Spinal cord (tissue), 10 donors: Measurements from ENCODE around the gene UBE2Z. TPM values are rescaled to one million over a fixed set of nuclear protein-coding genes. Genes with fewer than 3 reads are reported as not detected.
A peak's percentile ranks its signal among the peaks of the same experiment; 100 is the strongest.

Experiments used
- DNase-seq, 6 donors: peaks; one replicate each; pipeline versions ENCODE4 v3.0.0 to v3.0.0-alpha.2; 2013 to 2015; ENCODE audit warnings: low spot score in 6 of 6, low read depth in 4 of 6
- H3K27ac ChIP-seq: one replicate; pipeline ENCODE4 v1.5.1; 2013; ENCODE audit warnings: low read depth, low read length, control low read depth
- H3K27me3 ChIP-seq: one replicate; pipeline ENCODE4 v1.6.1; 2013; ENCODE audit warnings: low read length; ENCODE audit not compliant: control insufficient read depth, insufficient read depth
- H3K36me3 ChIP-seq: one replicate; pipeline ENCODE4 v1.6.1; 2013; ENCODE audit warnings: low read length; ENCODE audit not compliant: control insufficient read depth, insufficient read depth
- H3K4me1 ChIP-seq: one replicate; pipeline ENCODE4 v1.6.1; 2013; ENCODE audit warnings: low read length; ENCODE audit not compliant: control insufficient read depth, insufficient read depth
- H3K4me3 ChIP-seq: one replicate; pipeline ENCODE4 v1.5.1; 2013; ENCODE audit warnings: low read depth, low read length, control low read depth
- H3K9me3 ChIP-seq: one replicate; pipeline ENCODE4 v1.6.1; 2013; ENCODE audit warnings: low read length; ENCODE audit not compliant: control insufficient read depth, insufficient read depth
- WGBS: methylation state at CpG from one replicate; pipeline ENCODE4 v1.1.5; 2013; ENCODE audit warnings: missing lambda C conversion rate; ENCODE audit not compliant: insufficient coverage; 5-methylcytosine and 5-hydroxymethylcytosine counted together
- polyA plus RNA-seq, 2 donors: library from polyadenylated mRNA; unstranded; fragments of 120-200 nt; gene quantifications; one replicate each; pipeline ENCODE4 v1.2.1, GENCODE V29; 2013; ENCODE audit not compliant: insufficient read length in 2 of 2
- total RNA-seq, 2 donors: library from RNA; depleted of rRNA in 1 of 2; stranded (reverse); fragments of 120-200 nt in 1 of 2; fragments of >200 nt in 1 of 2; gene quantifications; one replicate each; pipeline versions ENCODE4 v1.2.3 to v1.2.4, GENCODE V29; 2013 to 2014
- donor health status: healthy.

UBE2Z gene
- total and polyA plus RNA-seq, 4 donors = 54.1 to 89.3 (median 73.0) TPM

DNA sequence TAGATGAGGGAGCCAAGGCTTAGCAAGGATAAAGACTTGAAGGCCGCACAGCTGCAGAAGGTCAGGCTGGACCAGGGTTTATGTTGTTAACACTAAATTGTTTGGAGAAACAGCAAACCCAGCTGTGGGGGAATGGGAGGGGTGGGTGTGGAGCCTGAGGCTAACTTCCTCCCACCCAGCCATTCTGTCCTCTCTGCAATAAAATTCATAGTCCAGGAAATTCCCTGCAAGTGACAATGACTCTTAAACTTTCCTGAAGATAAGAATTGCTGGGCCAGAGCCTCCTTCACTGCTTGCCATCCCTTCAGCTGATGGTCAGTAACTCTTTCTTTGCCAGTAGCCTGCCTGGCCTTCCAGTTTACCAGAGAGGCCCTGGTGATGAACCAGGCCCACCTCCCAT, 35.0 kb upstream of the UBE2Z start:
- Histone ChIP-seq H3K9me3 (no peaks in the 10 kb centered on the region), H3K27me3 (no peaks in the 10 kb centered on the region), H3K27ac (no peak overlapping the region), H3K4me3 (no peak overlapping the region), H3K36me3 (no peaks in the 10 kb centered on the region), H3K4me1 (no peaks in the 10 kb centered on the region)
- DNase-seq = peak in 1 of 6 donors; percentile 49
- no CpG with 5 or more reads among the region's 1 CpG for WGBS

DNA sequence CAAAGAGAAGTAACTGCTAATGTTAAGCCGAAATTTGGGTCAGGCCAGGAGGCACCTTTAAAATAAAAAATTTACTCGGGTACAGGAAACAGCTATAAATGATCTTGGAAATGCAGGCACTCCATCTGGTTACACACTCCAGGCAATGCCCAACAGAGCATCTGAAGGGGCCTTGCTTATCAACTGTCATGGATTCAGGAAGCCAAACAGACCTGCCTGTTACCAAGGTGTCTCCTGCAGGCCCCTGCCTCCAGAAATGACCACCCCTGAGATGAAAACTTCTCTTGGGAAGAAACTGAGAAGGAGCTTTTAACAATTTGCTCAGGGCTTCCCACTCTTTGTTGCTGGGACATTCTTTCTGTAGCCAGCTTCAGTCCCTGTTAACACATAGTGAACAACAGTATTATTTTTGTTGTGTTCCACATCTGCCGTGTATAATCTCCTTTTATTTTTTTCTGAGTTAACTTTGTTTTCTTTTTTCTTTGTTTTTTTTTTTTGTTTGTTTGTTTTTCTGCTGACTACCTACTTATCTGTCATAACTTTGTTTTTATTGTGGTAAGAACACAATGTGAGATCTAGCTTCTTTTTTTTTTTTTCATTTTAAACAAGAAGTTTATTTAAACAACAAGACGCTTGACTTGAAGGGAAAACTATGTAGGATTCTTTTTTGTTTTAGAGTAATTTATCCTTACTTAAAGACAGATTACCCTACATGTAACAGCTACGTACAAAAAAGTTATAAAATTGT, 34.3 kb upstream of the UBE2Z start:
- DNase-seq = no peak
- 80% methylated on average over 2 of the region's 5 CpGs for WGBS
- H3K27ac ChIP-seq = no peak overlapping the region
- no peak overlapping the region for H3K4me3 ChIP-seq
- H3K36me3 ChIP-seq = no peaks in the 10 kb centered on the region
- no peaks in the 10 kb centered on the region for H3K27me3 ChIP-seq
- H3K9me3 ChIP-seq = no peaks in the 10 kb centered on the region
- H3K4me1 ChIP-seq = no peaks in the 10 kb centered on the region

DNA sequence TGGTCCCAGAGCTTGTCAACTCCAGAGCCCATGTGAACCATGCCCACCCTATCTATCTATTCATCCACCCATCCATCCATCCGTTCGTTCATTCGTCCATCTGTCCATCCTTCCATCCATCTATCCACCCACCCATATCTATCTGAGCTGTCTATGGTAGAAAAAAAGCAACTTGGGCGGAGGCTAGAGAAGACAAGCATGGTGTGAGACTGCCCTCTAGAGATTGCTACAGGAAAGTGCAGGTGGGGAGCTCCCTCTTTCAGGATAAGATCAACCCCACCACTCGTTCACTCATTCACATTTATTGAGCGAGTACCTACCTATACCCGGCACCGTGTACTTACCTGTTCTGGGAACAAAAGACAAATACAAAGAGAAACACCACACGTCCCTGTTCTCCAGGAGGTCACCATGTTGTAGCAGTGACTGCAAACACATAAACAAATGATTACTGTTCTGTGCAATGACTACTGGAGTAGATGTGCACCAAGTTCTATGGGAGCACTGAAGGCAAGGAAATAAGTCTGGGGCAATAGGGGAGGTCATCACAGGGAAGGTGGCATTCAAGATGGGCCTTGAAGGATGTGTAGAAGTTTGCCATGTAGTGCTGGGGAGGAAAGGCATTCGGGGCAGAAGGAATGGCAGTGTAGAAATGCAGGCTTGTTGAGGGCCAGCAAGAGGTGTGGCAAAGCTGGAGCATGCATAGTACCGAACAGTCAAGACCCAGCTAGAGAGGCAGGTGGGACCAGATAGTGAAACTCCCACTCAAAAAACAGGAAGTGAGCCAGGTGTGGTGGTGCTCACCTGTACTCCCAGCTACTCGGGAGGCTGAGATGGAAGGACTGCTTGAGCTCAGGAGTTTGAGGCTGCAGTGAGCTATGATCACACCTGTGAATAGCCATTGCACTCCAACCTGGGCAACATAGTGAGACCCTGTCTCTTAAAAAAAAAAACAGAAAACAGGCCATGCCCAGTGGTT, 29.0 kb upstream of the UBE2Z start:
- H3K27me3 ChIP-seq = no peaks in the 10 kb centered on the region
- H3K36me3 ChIP-seq = no peaks in the 10 kb centered on the region
- WGBS = 37% methylated on average over 5 of the region's 12 CpGs
- H3K9me3 ChIP-seq = no peaks in the 10 kb centered on the region
- H3K4me1 ChIP-seq = peaks cover under 1% of the 10 kb centered on the region
- DNase-seq = peak in 5 of 6 donors; percentile 21 to 91 (median 46)
- no peak overlapping the region for H3K4me3 ChIP-seq
- no peak overlapping the region for H3K27ac ChIP-seq

DNA sequence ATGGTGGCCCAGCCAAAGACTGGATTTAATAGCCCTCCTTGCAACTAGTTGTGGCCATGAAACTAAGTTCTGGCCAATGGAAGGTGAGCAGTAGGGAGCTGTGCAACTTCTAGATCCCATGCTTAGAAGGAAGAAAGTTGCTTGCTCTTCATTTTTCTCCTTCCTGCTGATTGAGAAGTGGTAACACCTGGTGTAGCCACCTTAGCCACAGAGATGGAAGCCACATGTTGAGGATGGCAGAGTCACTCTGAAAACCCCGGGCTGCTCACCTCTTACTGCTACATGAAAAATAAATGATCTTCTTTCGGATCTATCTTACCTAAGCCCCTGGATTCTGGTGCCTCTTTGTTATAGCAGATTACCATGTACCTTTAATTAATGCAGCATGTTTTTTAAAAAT, 25.9 kb upstream of the UBE2Z start:
- H3K36me3 ChIP-seq = no peaks in the 10 kb centered on the region
- no peak overlapping the region for H3K27ac ChIP-seq
- peaks cover 8% of the 10 kb centered on the region for H3K4me1 ChIP-seq
- WGBS = no CpG with 5 or more reads among the region's 2 CpGs
- no peak for DNase-seq
- no peak overlapping the region for H3K4me3 ChIP-seq
- no peaks in the 10 kb centered on the region for H3K27me3 ChIP-seq
- H3K9me3 ChIP-seq = no peaks in the 10 kb centered on the region

DNA sequence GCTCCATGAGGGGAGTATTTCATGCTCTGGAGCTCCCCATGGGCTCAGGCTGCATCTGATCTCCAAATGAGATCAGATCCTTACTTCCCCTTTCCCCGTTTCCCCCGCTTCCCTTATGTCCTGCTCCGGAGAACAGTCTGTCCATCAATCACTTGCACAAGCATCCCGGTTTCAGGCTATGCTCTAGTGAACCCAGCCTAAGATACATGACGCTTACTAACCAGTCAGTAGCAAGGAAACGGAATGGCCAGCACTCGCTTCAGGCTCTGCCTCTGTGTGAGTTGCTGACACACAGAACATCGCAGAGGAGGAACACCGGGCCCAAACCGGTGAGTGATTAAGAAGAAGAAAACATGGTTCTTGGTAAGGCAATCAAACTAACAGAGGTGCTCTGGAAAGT, 25.0 kb upstream of the UBE2Z start:
- no peaks in the 10 kb centered on the region for H3K27me3 ChIP-seq
- H3K4me3 ChIP-seq = no peak overlapping the region
- H3K27ac ChIP-seq = no peak overlapping the region
- H3K9me3 ChIP-seq = no peaks in the 10 kb centered on the region
- no peak for DNase-seq
- no peaks in the 10 kb centered on the region for H3K36me3 ChIP-seq
- WGBS = 65% methylated on average over 10 of the region's 10 CpGs
- H3K4me1 ChIP-seq = peaks cover 8% of the 10 kb centered on the region

DNA sequence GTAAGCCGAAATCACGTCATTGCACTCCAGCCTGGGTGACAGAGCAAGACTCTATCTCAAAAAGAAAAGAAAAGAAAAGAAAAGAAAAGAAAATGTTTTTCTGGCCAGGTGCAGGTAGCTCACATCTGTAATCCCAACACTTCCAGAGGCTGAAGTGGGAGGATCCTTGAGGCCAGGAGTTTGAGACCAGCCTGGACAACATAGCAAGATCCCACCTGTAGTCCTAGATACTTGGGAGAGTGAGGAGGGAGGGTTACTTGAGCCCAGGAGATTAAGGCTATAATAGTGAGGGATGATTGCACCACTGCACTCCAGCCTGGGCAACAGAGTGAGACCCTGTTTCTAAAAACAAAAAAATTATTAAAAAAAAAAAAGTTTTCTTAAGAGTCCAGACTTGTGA, 18.1 kb upstream of the UBE2Z start:
- no peak overlapping the region for H3K4me3 ChIP-seq
- H3K36me3 ChIP-seq = peaks cover 6% of the 10 kb centered on the region
- no peak overlapping the region for H3K27ac ChIP-seq
- H3K9me3 ChIP-seq = no peaks in the 10 kb centered on the region
- H3K27me3 ChIP-seq = no peaks in the 10 kb centered on the region
- no CpG with 5 or more reads among the region's 2 CpGs for WGBS
- H3K4me1 ChIP-seq = peaks cover 13% of the 10 kb centered on the region
- no peak for DNase-seq

DNA sequence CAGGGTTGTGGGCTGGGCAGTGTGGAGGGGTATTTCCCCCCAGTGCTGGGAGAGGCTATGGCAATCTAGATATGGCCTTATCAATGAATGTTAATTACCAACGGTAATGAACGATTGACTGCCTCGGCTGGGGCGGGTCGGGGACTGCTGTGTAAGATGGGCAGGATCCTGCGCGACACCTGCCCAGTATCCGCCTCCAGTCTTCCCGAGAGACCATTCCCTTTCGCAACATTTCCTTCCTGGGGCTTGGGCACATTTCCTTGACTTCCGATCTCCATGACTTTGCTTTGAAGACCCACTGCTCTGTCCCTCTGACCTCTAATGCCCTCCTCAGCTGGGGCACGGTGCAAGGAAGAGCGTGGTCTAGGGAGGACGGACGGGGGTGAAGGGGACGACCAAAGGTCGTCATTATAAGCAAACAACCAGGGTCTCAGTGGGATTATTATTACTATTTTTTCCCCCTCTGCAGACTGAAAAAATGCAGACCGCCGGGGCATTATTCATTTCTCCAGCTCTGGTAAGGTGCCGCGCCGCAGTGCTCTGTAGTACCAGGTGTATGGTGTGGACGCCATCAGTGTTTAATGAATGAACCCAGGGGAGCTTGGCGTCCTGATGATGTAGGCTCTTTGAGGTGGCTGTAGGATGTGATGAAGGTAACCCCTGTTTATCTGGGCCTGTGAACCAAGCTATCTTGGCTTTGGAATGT, 15.1 kb upstream of the UBE2Z start:
- Histone ChIP-seq H3K36me3 (peaks cover 21% of the 10 kb centered on the region), H3K27ac (peak overlapping the region; percentile 26), H3K9me3 (no peaks in the 10 kb centered on the region), H3K27me3 (no peaks in the 10 kb centered on the region), H3K4me1 (peaks cover 13% of the 10 kb centered on the region), H3K4me3 (peak overlapping the region; percentile 79)
- 1% methylated on average over 15 of the region's 24 CpGs for WGBS
- DNase-seq = no peak

DNA sequence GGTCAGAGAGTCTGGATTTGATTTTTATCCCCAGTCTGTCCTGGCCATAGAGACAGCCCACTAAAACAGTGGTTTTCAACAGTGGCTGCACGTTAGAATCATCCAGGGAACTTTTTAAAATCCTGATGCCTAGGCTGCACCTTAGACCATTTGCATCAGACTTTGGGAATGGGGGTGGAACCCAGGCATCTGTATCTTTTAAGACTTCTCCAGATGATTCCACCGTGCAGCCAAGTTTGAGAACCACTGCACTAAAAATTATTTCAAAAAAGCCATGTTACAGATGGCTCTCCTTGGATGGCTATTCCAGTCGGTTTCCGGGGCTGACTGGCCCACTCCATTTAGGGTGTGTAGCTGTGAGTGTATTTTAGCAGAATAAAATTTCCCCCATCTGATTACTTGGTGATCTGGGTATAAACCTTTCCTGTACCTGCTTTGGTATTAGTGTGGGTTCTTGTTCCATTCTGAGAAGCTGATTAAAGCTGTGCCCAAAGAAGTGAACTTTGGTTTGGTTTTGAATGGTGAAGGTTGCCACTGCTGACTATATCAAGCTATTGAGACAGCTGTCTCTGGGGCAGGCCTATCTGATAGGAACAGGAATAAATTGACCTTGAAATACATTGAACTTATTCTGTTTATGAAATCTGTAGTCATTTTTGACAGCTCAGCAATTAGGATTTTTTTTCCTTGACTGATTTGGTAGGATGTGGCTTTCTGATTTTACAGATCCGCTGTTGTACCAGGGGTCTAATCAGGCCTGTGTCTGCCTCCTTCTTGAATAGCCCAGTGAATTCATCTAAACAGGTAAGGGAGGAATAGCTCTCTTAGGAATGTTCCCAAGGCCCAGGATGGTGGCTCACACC, 14.3 kb upstream of the UBE2Z start:
- Histone ChIP-seq H3K27ac (no peak overlapping the region), H3K36me3 (peaks cover 24% of the 10 kb centered on the region), H3K27me3 (no peaks in the 10 kb centered on the region), H3K9me3 (no peaks in the 10 kb centered on the region), H3K4me3 (peak overlapping the region; percentile 79), H3K4me1 (peaks cover 13% of the 10 kb centered on the region)
- no peak for DNase-seq
- WGBS = 14% methylated on average over 1 of the region's 5 CpGs

DNA sequence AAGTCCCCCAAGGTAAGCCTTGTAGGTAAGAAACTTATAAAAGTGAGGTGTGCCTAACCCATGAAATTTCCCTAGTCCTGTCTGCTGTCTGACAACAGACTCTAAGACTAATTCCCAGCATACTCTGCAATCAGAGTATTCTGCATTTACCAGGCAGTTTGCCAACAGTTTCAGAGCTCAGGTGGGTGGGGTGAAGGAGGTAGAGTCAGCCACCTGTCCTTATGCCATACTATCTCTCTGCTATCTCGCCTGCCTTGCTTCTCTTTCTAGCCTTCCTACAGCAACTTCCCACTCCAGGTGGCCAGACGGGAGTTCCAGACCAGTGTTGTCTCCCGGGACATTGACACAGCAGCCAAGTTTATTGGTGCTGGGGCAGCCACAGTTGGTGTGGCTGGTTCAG, 13.3 kb upstream of the UBE2Z start:
- WGBS = 100% methylated on average over 2 of the region's 3 CpGs

More for the DNA sequence above, 13.3 kb upstream of the UBE2Z start:
- Histone ChIP-seq H3K4me1 (peaks cover 13% of the 10 kb centered on the region), H3K9me3 (no peaks in the 10 kb centered on the region), H3K27me3 (no peaks in the 10 kb centered on the region), H3K27ac (no peak overlapping the region), H3K36me3 (peaks cover 24% of the 10 kb centered on the region), H3K4me3 (no peak overlapping the region)
- no peak for DNase-seq
